ENCODE measurements around the gene MACROH2A1.

Gene MACROH2A1

GRCh38 chr5:135295852-135296251, 103.2 kb downstream of the MACROH2A1 start:
- TF ChIP-seq POLR2A (IDR thresholded peaks at IDR 0.05; ENCODE audit: extremely low read depth, insufficient read length): no peak
- no peak for TF ChIP-seq MYC (IDR thresholded peaks at IDR 0.05; ENCODE audit: low read depth, low read length)
- TF ChIP-seq, protein P1, sequence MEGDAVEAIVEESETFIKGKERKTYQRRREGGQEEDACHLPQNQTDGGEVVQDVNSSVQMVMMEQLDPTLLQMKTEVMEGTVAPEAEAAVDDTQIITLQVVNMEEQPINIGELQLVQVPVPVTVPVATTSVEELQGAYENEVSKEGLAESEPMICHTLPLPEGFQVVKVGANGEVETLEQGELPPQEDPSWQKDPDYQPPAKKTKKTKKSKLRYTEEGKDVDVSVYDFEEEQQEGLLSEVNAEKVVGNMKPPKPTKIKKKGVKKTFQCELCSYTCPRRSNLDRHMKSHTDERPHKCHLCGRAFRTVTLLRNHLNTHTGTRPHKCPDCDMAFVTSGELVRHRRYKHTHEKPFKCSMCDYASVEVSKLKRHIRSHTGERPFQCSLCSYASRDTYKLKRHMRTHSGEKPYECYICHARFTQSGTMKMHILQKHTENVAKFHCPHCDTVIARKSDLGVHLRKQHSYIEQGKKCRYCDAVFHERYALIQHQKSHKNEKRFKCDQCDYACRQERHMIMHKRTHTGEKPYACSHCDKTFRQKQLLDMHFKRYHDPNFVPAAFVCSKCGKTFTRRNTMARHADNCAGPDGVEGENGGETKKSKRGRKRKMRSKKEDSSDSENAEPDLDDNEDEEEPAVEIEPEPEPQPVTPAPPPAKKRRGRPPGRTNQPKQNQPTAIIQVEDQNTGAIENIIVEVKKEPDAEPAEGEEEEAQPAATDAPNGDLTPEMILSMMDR (IDR thresholded peaks at IDR 0.05; ENCODE audit: low read depth, low read length): no peak
- TF ChIP-seq MAX (IDR thresholded peaks at IDR 0.05; ENCODE audit: low read depth, low read length): no peak
- DNase-seq (ENCODE audit: low read depth): no peak
- no peak overlapping the region for H3K4me3 ChIP-seq (ENCODE audit: low read depth, low read length)

DNA sequence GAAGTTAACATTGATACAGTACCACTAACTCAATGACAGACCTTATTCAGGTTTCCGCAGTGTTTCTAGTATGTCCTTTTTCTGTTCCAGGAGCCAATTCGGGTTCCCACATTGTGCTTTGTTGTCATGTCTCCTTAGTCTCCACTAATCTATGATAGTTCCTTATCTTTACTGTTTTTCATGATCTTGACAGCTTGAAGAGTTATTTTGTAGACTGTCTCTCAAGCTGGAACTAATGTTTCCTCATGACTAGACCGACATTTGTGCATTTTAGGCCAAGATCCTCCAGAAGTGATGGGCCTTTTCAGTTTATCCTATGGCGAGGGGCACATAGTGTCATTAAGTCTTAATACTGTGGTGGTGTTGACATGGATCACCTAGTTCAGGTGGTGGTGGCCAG, 104.2 kb downstream of the MACROH2A1 start:
- TF ChIP-seq, protein P1 (IDR thresholded peaks at IDR 0.05; ENCODE audit: low read depth, low read length): no peak
- TF ChIP-seq POLR2A (IDR thresholded peaks at IDR 0.05; ENCODE audit: extremely low read depth, insufficient read length): no peak
- no peak for TF ChIP-seq MYC (IDR thresholded peaks at IDR 0.05; ENCODE audit: low read depth, low read length)
- no peak for TF ChIP-seq MAX (IDR thresholded peaks at IDR 0.05; ENCODE audit: low read depth, low read length)
- H3K4me3 ChIP-seq (ENCODE audit: low read depth, low read length): no peak overlapping the region
- DNase-seq (ENCODE audit: low read depth): no peak

DNA sequence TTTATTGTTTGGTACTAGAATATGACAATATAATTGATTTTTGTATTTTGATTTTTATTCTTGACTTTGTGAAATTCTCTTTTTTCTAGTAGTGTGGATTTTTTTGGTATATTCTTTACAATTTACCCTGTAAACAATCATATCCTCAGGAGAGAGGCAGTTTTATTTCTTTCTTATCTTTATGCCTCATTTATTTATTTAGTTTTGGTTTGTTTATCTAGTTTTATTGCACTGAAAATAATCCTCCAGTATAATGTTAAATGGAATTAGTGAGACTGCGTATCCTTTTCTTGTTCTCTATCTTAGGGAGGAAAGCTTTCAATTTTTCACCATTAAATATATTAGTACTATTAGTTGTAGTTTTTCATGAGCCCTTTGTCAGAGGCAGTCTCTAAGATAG, 109.4 kb downstream of the MACROH2A1 start:
- no peak overlapping the region for H3K4me3 ChIP-seq (ENCODE audit: low read depth, low read length)
- DNase-seq (ENCODE audit: low read depth): no peak
- TF ChIP-seq MAX (IDR thresholded peaks at IDR 0.05; ENCODE audit: low read depth, low read length) (no peak), MYC (IDR thresholded peaks at IDR 0.05; ENCODE audit: low read depth, low read length) (no peak), POLR2A (IDR thresholded peaks at IDR 0.05; ENCODE audit: extremely low read depth, insufficient read length) (no peak)
- TF ChIP-seq, protein P1 (IDR thresholded peaks at IDR 0.05; ENCODE audit: low read depth, low read length): no peak

DNA sequence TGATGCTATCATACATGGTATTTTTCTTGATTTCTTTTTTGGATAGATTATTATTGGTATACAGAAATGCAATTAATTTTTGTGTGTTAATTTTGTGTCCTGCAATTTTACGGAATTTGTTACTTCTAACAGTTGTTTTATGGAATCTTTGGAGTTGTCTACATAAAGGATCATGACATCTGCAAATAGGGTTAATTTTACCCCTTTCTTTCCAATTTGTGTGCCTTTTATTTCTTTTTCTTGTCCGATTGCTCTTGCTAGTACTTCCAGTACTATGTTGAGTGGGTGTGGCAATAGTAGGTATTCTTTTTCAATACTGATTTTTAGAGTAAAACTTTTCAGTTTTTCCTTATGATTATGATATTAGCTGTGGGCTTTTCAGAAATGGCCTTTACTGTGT, 111.5 kb downstream of the MACROH2A1 start:
- TF ChIP-seq MAX (IDR thresholded peaks at IDR 0.05; ENCODE audit: low read depth, low read length): no peak
- TF ChIP-seq POLR2A (IDR thresholded peaks at IDR 0.05; ENCODE audit: extremely low read depth, insufficient read length): no peak
- TF ChIP-seq, protein P1 (IDR thresholded peaks at IDR 0.05; ENCODE audit: low read depth, low read length): no peak
- TF ChIP-seq MYC (IDR thresholded peaks at IDR 0.05; ENCODE audit: low read depth, low read length): no peak
- no peak for DNase-seq (ENCODE audit: low read depth)
- no peak overlapping the region for H3K4me3 ChIP-seq (ENCODE audit: low read depth, low read length)

Data from NB4 (cell line).